ENCODE results near the gene PQBP1. TPM values are rescaled to one million over a fixed set of nuclear protein-coding genes. Genes with fewer than 3 reads are reported as not detected.

Gene PQBP1
- total and polyA plus RNA-seq, 2 experiments from 2014 or later: 33.8 to 82.9 TPM

DNA sequence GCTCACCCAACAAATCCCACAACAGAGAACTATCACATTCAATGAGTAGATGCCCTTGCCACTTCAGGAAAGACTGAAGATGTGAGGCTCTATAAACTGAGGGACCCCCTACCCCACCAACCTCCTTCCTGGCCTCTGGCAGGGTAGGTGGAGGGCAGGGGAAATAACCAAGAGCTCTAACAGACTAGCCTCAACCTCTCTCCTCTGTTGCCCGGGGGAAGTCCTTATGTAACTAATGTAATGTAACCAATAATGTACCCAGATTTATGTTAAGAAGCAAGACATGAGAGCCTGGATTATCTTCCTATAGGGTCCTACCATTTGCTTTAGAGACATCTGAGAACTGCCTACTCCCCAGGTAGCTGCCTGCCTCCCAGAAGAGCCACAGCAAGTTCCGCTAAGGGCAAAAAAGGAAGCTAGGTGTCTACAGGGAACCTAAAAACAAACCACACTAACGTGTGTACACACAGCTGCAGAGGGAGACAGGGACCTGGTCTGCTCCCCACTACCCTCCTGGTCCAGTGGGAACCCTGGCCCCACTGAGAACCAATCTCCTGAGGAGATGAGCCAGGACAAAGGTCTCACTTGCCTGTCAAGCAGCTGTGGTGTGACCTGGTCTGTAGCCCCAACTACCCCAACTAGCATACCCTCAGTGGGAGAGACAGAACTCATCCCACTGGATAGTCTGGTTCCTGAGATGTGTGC, 41.9 kb downstream of the PQBP1 start:
- TF ChIP-seq EZH2 (IDR thresholded peaks at IDR 0.05; ENCODE audit: borderline replicate concordance) (no peak), EZH2phosphoT487 (IDR thresholded peaks at IDR 0.05; ENCODE audit: low read depth, severe bottlenecking, unreplicated experiment) (no peak)
- TF ChIP-seq, protein P1, sequence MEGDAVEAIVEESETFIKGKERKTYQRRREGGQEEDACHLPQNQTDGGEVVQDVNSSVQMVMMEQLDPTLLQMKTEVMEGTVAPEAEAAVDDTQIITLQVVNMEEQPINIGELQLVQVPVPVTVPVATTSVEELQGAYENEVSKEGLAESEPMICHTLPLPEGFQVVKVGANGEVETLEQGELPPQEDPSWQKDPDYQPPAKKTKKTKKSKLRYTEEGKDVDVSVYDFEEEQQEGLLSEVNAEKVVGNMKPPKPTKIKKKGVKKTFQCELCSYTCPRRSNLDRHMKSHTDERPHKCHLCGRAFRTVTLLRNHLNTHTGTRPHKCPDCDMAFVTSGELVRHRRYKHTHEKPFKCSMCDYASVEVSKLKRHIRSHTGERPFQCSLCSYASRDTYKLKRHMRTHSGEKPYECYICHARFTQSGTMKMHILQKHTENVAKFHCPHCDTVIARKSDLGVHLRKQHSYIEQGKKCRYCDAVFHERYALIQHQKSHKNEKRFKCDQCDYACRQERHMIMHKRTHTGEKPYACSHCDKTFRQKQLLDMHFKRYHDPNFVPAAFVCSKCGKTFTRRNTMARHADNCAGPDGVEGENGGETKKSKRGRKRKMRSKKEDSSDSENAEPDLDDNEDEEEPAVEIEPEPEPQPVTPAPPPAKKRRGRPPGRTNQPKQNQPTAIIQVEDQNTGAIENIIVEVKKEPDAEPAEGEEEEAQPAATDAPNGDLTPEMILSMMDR (IDR thresholded peaks at IDR 0.05; ENCODE audit: poor library complexity): no peak
- no peaks in the 10 kb centered on the region for H3K9me3 ChIP-seq (ENCODE audit: low read depth)
- H3K9me2 ChIP-seq (replicated peaks; ENCODE audit: insufficient read depth): no peaks in the 10 kb centered on the region
- no peaks in the 10 kb centered on the region for H3K27me3 ChIP-seq
- H3K4me2 ChIP-seq: no peak overlapping the region
- H2AFZ ChIP-seq: no peak overlapping the region
- peaks cover 6% of the 10 kb centered on the region for H4K20me1 ChIP-seq (ENCODE audit: insufficient read depth, poor library complexity, severe bottlenecking)
- no peak for DNase-seq (ENCODE audit: low spot score)
- WGBS (ENCODE audit: low lambda C conversion rate, missing lambda C conversion rate): 76% methylated on average over 3 of the region's 3 CpGs
- no peak overlapping the region for H3K27ac ChIP-seq
- H3K36me3 ChIP-seq (replicated peaks; ENCODE audit: insufficient read depth, low read depth): no peaks in the 10 kb centered on the region
- H3K4me1 ChIP-seq (ENCODE audit: insufficient read depth): no peaks in the 10 kb centered on the region
- peaks cover 47% of the 10 kb centered on the region for H3K79me2 ChIP-seq
- H3K4me3 ChIP-seq: no peak overlapping the region

DNA sequence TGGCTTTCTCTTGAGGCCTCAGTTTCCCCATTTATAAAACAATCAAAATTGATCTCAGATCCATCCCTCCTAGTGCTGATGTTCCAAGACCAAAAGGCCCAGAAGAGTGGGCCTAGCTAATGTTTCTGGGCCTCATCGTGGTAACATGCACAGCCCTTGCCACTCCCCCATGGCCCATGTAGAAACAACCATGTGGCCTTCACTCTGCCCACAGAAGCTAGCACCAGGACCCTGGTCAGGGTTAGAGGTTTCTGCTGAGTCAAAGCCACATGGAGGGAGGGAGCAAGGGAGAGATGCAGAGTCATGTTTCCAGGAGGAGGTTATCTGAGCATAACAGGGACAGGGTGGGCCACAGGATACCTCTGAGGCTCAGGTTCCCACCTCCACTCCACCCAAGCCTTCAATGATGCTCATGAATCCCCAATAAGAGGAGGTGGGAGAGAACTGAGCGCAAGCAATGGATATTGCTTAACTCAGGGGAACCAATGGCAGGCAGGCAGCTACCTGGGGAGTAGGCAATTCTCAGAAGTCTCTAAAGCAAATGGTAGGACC, 42.8 kb downstream of the PQBP1 start:
- no peaks in the 10 kb centered on the region for H3K4me1 ChIP-seq (ENCODE audit: insufficient read depth)
- no peaks in the 10 kb centered on the region for H3K9me3 ChIP-seq (ENCODE audit: low read depth)
- H2AFZ ChIP-seq: no peak overlapping the region
- WGBS (ENCODE audit: low lambda C conversion rate, missing lambda C conversion rate): 82% methylated on average over 2 of the region's 2 CpGs
- no peak overlapping the region for H3K27ac ChIP-seq
- DNase-seq (ENCODE audit: low spot score): no peak
- TF ChIP-seq EZH2 (IDR thresholded peaks at IDR 0.05; ENCODE audit: borderline replicate concordance): no peak
- TF ChIP-seq, protein P1 (IDR thresholded peaks at IDR 0.05; ENCODE audit: poor library complexity): no peak
- no peak for TF ChIP-seq EZH2phosphoT487 (IDR thresholded peaks at IDR 0.05; ENCODE audit: low read depth, severe bottlenecking, unreplicated experiment)
- H3K4me3 ChIP-seq: no peak overlapping the region
- no peaks in the 10 kb centered on the region for H3K36me3 ChIP-seq (replicated peaks; ENCODE audit: insufficient read depth, low read depth)
- H3K4me2 ChIP-seq: no peak overlapping the region
- peaks cover 8% of the 10 kb centered on the region for H4K20me1 ChIP-seq (ENCODE audit: insufficient read depth, poor library complexity, severe bottlenecking)
- no peaks in the 10 kb centered on the region for H3K27me3 ChIP-seq
- H3K79me2 ChIP-seq: peaks cover 53% of the 10 kb centered on the region
- H3K9me2 ChIP-seq (replicated peaks; ENCODE audit: insufficient read depth): no peaks in the 10 kb centered on the region

DNA sequence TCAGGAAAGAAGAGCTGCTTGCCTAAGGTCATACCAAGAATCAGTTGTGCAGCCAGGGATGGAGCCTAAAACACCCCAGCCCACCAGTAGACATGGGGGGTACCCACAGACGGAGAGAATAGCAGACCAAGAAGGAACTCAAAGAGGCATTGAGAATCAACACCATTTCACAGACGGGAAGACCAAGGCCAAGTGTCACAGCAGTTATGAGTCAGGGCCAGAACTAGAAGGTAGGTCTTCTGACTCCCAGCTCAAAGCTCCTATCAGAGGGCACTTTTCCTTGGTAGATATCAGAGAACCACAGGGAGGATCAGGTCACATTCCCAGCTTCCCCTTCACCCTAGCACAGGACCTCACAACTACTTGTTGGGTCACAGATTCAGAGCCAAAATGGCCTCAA, 45.2 kb downstream of the PQBP1 start:
- H3K4me2 ChIP-seq: no peak overlapping the region
- no peak overlapping the region for H2AFZ ChIP-seq
- WGBS (ENCODE audit: low lambda C conversion rate, missing lambda C conversion rate): 74% methylated on average over 2 of the region's 2 CpGs
- H3K4me3 ChIP-seq: no peak overlapping the region
- H3K4me1 ChIP-seq (ENCODE audit: insufficient read depth): no peaks in the 10 kb centered on the region
- H3K36me3 ChIP-seq (replicated peaks; ENCODE audit: insufficient read depth, low read depth): no peaks in the 10 kb centered on the region
- no peaks in the 10 kb centered on the region for H3K9me2 ChIP-seq (replicated peaks; ENCODE audit: insufficient read depth)
- H3K9me3 ChIP-seq (ENCODE audit: low read depth): no peaks in the 10 kb centered on the region
- H3K79me2 ChIP-seq: peaks cover 54% of the 10 kb centered on the region
- no peak overlapping the region for H3K27ac ChIP-seq
- no peak for TF ChIP-seq EZH2phosphoT487 (IDR thresholded peaks at IDR 0.05; ENCODE audit: low read depth, severe bottlenecking, unreplicated experiment)
- TF ChIP-seq EZH2 (IDR thresholded peaks at IDR 0.05; ENCODE audit: borderline replicate concordance): no peak
- TF ChIP-seq, protein P1 (IDR thresholded peaks at IDR 0.05; ENCODE audit: poor library complexity): no peak
- peaks cover 15% of the 10 kb centered on the region for H4K20me1 ChIP-seq (ENCODE audit: insufficient read depth, poor library complexity, severe bottlenecking)
- H3K27me3 ChIP-seq: no peaks in the 10 kb centered on the region
- DNase-seq (ENCODE audit: low spot score): no peak
